HepG2 (cell line): Measurements from ENCODE around the gene ZC3H12A. TPM values are rescaled to one million over a fixed set of nuclear protein-coding genes. Genes with fewer than 3 reads are reported as not detected.

Source experiments
- ATAC-seq: fragments of 200-7000 bp; cut with Tn5 transposase; 3 replicates; pipeline ENCODE4 v1.9.1; 2020; ENCODE audit warnings: mild to moderate bottlenecking, moderate library complexity
- BruUV-seq: library from RNA; stranded (reverse); fragments of 400-500 nt; replicated peaks from 2 replicates; lab custom pipeline; 2021; lab: Mats Ljungman, UMichigan
- CTCF ChIA-PET: fragments of 300-600 bp; formaldehyde crosslinking; extraction: SDS; loops from one replicate; lab custom pipeline; 2021; ENCODE audit warnings: low total read pairs, inconsistent platforms, low intra/inter-chr PET ratio; lab: Yijun Ruan, JAX
- POLR2A ChIA-PET: fragments of 350-600 bp; sonication (Branson Sonifier 250); formaldehyde crosslinking; loops from one replicate; lab custom pipeline; 2020; ENCODE audit warnings: antibody characterized with exemption, inconsistent platforms; lab: Yijun Ruan, JAX
- DNase-seq: peaks from one replicate; pipeline ENCODE4 v3.0.0-alpha.2; 2015; ENCODE audit warnings: low spot score
- FAIRE-seq: peaks from 3 replicates; lab custom pipeline; 2011; peaks lifted over from hg19 to GRCh38; lab: Jason Lieb, UNC
- H2AFZ ChIP-seq: one replicate; pipeline ENCODE4 v1.6.1; 2011; ENCODE audit warnings: low read length, inconsistent platforms
- H3K27ac ChIP-seq: fragments of 300-600 bp; 3 replicates; pipeline ENCODE4 v1.8.0; 2011; ENCODE audit warnings: mixed run types, mild to moderate bottlenecking, mixed read lengths, low read length, inconsistent platforms; ENCODE audit not compliant: insufficient read depth; ENCODE audit errors: extremely low read length
- H3K27me3 ChIP-seq, 2 experiments: fragments of 200-600 bp in 1 of 2; 2 replicates in 1 of 2; 3 replicates in 1 of 2; pipeline versions ENCODE4 v1.6.0 to v1.8.0; 2011; ENCODE audit warnings: low read length in 2 of 2, mild to moderate bottlenecking in 2 of 2, moderate library complexity in 2 of 2, inconsistent platforms in 1 of 2; ENCODE audit not compliant: insufficient read depth in 2 of 2, control insufficient read depth in 1 of 2
- H3K36me3 ChIP-seq, 2 experiments: fragments of 200-600 bp in 1 of 2; replicated peaks in 1 of 2; 2 replicates in 1 of 2; 3 replicates in 1 of 2; pipeline versions ENCODE4 v1.5.1 to v1.8.0; 2011; ENCODE audit warnings: low read length in 2 of 2, inconsistent platforms in 1 of 2; ENCODE audit not compliant: insufficient read depth in 2 of 2, control insufficient read depth in 1 of 2
- H3K4me1 ChIP-seq: 2 replicates; pipeline ENCODE4 v1.5.1; 2012; ENCODE audit warnings: low read length, inconsistent platforms; ENCODE audit not compliant: insufficient read depth
- H3K4me2 ChIP-seq: 2 replicates; pipeline ENCODE4 v1.6.0; 2011; ENCODE audit warnings: low read depth, low read length, inconsistent platforms
- H3K4me3 ChIP-seq, 3 experiments: fragments of 200-600 bp in 1 of 3; sonication (generic), shearing (Covaris generic) in 1 of 3; replicated peaks in 1 of 3; 2 replicates each; pipeline ENCODE4 v1.5.1; 2011 to 2016; ENCODE audit warnings: low read length in 3 of 3, inconsistent platforms in 2 of 3, low read depth in 2 of 3, mild to moderate bottlenecking in 2 of 3, control low read depth in 1 of 3, mixed read lengths in 1 of 3; ENCODE audit not compliant: insufficient read depth in 1 of 3
- H3K79me2 ChIP-seq: one replicate; pipeline ENCODE4 v1.6.1; 2011; ENCODE audit warnings: low read length, inconsistent platforms; ENCODE audit not compliant: insufficient read depth
- H3K9ac ChIP-seq: 2 replicates; pipeline ENCODE4 v1.6.0; 2011; ENCODE audit warnings: mild to moderate bottlenecking, low read depth, low read length, inconsistent platforms; ENCODE audit not compliant: insufficient read depth
- H3K9me3 ChIP-seq: 2 replicates; pipeline ENCODE4 v1.5.1; 2012; ENCODE audit warnings: mild to moderate bottlenecking, low read length
- H4K20me1 ChIP-seq: 2 replicates; pipeline ENCODE4 v1.6.0; 2011; ENCODE audit warnings: inconsistent platforms, mild to moderate bottlenecking, low read length, moderate library complexity; ENCODE audit not compliant: insufficient read depth
- FOSL1 ChIP-seq: sonication (generic); formaldehyde crosslinking; IDR thresholded peaks from 2 replicates; pipeline ENCODE4 v1.9.0; 2021; ENCODE audit warnings: missing genetic modification reagents, borderline replicate concordance
- MXD3 ChIP-seq: IDR thresholded peaks from 2 replicates; pipeline ENCODE4 v1.6.1; 2016; ENCODE audit warnings: mild to moderate bottlenecking, missing biosample characterization, missing genetic modification reagents
- PHF20 ChIP-seq: sonication (generic); formaldehyde crosslinking; IDR thresholded peaks from 2 replicates; pipeline ENCODE4 v1.5.0; 2020; ENCODE audit warnings: mild to moderate bottlenecking, missing genetic modification reagents
- ZBTB43 ChIP-seq: sonication (generic); formaldehyde crosslinking; conservative IDR thresholded peaks from 2 replicates; pipeline ENCODE4 v1.4.0; 2020; ENCODE audit warnings: missing genetic modification reagents
- ZBTB49 ChIP-seq: sonication (generic); formaldehyde crosslinking; IDR thresholded peaks from 2 replicates; pipeline ENCODE4 v1.4.0; 2020; ENCODE audit warnings: missing genetic modification reagents, borderline replicate concordance
- ZNF512B ChIP-seq: sonication (generic); formaldehyde crosslinking; IDR thresholded peaks from 2 replicates; pipeline ENCODE4 v1.5.1; 2020; ENCODE audit warnings: missing genetic modification reagents, mild to moderate bottlenecking, borderline replicate concordance
- ZNF639 ChIP-seq: conservative IDR thresholded peaks from 2 replicates; pipeline ENCODE4 v1.6.1; 2018; ENCODE audit warnings: missing genetic modification reagents
- WGBS: methylation state at CpG from one replicate; pipeline ENCODE4 v1.1.6; 2017; ENCODE audit warnings: low lambda C conversion rate; 5-methylcytosine and 5-hydroxymethylcytosine counted together
- in situ Hi-C: cut with HindIII; loops from 2 replicates; pipeline ENCODE4 v1.10.0; 2017; ENCODE audit warnings: low pct_unique_long_range_greater_than_20kb; ENCODE audit not compliant: extremely low pct_ligation_motif_present
- intact Hi-C: fragments of 100-400 bp; cut with micrococcal nuclease; formaldehyde crosslinking; loops from one replicate; pipeline ENCODE4 v1.10.0; 2022; ENCODE audit not compliant: unreplicated experiment
- polyA plus RNA-seq, 8 experiments: library from polyadenylated mRNA; depleted of rRNA in 3 of 8; stranded (reverse) in 7 of 8; unstranded in 1 of 8; fragments of >200 nt; fragmentation: Illumina TruSeq in 4 of 8; extraction: Trizol in 4 of 8; gene quantifications; 2 replicates each; pipeline versions ENCODE4 v1.2.1 to v1.2.3, GENCODE V29; 2011 to 2016; ENCODE audit warnings: low read depth in 4 of 8, missing spikeins in 1 of 8, mixed read lengths in 1 of 8; ENCODE audit not compliant: insufficient read depth in 1 of 8
- total RNA-seq, 5 experiments: library from RNA; depleted of rRNA; stranded (reverse); fragments of >200 nt; fragmentation: Illumina TruSeq; extraction: Trizol; gene quantifications; 2 replicates each; pipeline ENCODE4 v1.2.3, GENCODE V29; 2016; ENCODE audit warnings: low read depth in 1 of 5

The ZC3H12A gene
- total and polyA plus RNA-seq, 2 of the 13 experiments (the other 11 are each of a cell fraction or from before 2014, with no cell fraction given): 6.8 to 13.3 TPM

GRCh38 chr1:37446874-37447273, 27.5 kb upstream of the ZC3H12A start:
- no peaks in the 10 kb centered on the region for H3K9me3 ChIP-seq
- H4K20me1 ChIP-seq: no peaks in the 10 kb centered on the region
- no peaks in the 10 kb centered on the region for H3K79me2 ChIP-seq
- no peak overlapping the region for H3K4me3 ChIP-seq
- FAIRE-seq (no peak), ATAC-seq (no peak), DNase-seq (no peak)
- ChIA-PET POLR2A (no interaction called here), CTCF (no interaction called here)
- no peaks in the 10 kb centered on the region for H3K4me1 ChIP-seq
- BruUV-seq: no TSS peak
- no peak overlapping the region for H2AFZ ChIP-seq
- in situ Hi-C loops: loop anchor here (25.0 kb wide), 1 partner anchor 735 kb away; no protein-coding TSS in a partner anchor
- H3K36me3 ChIP-seq: no peaks in the 10 kb centered on the region
- H3K9ac ChIP-seq: no peak overlapping the region
- peaks cover 4 to 33% of the 10 kb centered on the region in 2 experiments; a peak in 4 of 5 replicates for H3K27me3 ChIP-seq
- no peak overlapping the region for H3K4me2 ChIP-seq
- no peak overlapping the region for H3K27ac ChIP-seq
- intact Hi-C loops: no loop called here
- no peak for TF ChIP-seq ZNF512B (CRISPR knock-in tag)
- no peak for TF ChIP-seq ZNF639 (CRISPR knock-in tag)
- TF ChIP-seq ZBTB49: no peak
- no peak for TF ChIP-seq MXD3
- TF ChIP-seq ZBTB43 (CRISPR knock-in tag): no peak
- TF ChIP-seq FOSL1 (CRISPR knock-in tag): no peak
- TF ChIP-seq PHF20: no peak
- WGBS: 10% methylated on average over 6 of the region's 6 CpGs
